ENCODE data around the gene SUN5.

DNA sequence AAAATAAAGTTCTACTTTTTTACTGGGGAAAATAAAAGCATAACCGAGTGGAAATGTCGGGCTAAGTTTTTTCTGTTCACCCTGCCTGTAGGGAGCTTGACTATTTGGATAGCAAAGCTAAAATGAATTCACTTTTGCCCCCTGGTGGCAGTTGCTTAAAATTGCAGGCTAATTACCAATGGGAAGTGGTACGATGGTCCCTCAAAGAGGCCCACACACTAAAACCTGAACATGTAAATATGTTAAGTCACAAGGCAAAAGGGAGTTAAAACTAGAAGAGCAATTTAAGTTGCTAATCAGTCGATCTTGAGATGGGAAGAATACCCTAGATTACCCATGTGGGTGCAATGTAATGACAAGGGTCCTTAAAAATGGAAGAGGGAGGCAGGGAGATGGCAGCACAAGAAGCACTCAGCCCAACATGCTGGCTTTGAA lies 916 bp upstream of the SUN5 start:
- TF ChIP-seq, protein P1, sequence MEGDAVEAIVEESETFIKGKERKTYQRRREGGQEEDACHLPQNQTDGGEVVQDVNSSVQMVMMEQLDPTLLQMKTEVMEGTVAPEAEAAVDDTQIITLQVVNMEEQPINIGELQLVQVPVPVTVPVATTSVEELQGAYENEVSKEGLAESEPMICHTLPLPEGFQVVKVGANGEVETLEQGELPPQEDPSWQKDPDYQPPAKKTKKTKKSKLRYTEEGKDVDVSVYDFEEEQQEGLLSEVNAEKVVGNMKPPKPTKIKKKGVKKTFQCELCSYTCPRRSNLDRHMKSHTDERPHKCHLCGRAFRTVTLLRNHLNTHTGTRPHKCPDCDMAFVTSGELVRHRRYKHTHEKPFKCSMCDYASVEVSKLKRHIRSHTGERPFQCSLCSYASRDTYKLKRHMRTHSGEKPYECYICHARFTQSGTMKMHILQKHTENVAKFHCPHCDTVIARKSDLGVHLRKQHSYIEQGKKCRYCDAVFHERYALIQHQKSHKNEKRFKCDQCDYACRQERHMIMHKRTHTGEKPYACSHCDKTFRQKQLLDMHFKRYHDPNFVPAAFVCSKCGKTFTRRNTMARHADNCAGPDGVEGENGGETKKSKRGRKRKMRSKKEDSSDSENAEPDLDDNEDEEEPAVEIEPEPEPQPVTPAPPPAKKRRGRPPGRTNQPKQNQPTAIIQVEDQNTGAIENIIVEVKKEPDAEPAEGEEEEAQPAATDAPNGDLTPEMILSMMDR (IDR thresholded peaks at IDR 0.05; ENCODE audit: poor library complexity): peak; percentile 35
- no peak for TF ChIP-seq EZH2 (IDR thresholded peaks at IDR 0.05; ENCODE audit: borderline replicate concordance)

Measured in hepatocyte (in vitro differentiated cells).